ENCODE data around the gene ARPP19.

GRCh38 chr15:52566889-52567288 is 1.9 kb downstream of the ARPP19 start:
- no peak for TF ChIP-seq EZH2 (IDR thresholded peaks at IDR 0.05; ENCODE audit: insufficient read depth, poor library complexity, severe bottlenecking)
- TF ChIP-seq EZH2phosphoT487 (IDR thresholded peaks at IDR 0.05; ENCODE audit: insufficient read depth, low read depth) = no peak

Data from GM23248 (cell line).